IPS-NIHi7 (cell line): ENCODE data around the gene ST8SIA4.

ENCODE experiments used
- DNase-seq: peaks from one replicate; pipeline ENCODE4 v3.0.0; 2012; ENCODE audit warnings: mixed read lengths; ENCODE audit errors: extremely low spot score

Gene ST8SIA4

DNA sequence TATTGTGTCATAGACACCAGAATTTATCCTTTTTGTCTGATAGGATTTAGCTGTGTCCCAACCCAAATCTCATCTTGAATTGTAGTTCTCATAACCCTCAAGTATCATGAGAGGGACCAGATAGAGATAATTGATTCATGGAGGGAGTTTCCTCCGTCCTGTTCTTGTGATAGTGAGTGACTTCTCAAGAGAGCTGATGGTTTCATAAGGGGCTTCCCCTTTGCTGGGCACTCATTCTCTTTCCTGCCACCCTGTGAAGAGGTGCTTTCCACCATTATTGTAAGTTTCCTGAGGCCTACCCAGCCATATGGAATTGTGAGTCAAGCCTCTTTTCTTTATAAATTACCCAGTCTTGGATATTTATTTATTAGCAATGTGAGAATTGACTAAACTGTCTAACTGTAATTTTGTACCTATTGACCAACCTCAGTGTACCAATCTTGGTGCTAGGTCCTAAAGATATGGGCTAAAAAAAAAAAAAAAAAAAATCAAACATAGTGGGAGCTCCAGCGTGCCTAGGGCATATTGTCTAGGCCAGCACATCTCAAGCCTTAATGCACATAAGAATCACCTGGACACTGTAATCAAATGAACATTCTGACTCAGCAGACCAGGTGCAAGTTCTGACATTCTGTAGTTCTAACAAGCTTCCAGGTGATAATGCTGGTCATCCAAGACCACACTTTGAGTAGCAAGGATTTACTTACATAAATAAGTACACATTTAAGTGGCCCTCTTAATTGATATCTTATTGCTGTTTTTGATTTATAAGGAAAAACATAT lies 30.5 kb downstream of the ST8SIA4 start:
- DNase-seq, result no peak

- DNase-seq, result no peak
Measured at GRCh38 chr5:100867039-100867562, 36.0 kb downstream of the ST8SIA4 start.

- DNase-seq, result no peak
Measured at GRCh38 chr5:100864931-100865330, 38.2 kb downstream of the ST8SIA4 start.

DNA sequence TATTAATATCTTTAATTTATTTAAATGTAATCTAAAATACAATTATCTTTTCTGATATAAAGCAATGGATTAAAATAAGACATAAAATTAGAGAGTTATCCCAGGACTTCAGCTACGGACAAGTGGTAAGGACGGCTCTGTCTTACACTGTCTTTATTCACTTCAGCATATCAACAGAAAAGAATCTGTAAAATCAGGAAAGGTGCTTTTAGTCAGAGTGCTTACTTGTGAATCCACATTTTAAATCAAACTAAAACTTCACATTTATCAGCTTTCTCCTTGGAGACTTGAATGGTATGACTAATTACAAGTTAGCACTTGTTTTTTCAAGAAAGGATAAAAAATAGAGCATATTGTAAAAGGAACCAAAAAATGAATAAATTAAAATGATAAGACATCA lies 39.3 kb downstream of the ST8SIA4 start:
- no peak for DNase-seq

DNA sequence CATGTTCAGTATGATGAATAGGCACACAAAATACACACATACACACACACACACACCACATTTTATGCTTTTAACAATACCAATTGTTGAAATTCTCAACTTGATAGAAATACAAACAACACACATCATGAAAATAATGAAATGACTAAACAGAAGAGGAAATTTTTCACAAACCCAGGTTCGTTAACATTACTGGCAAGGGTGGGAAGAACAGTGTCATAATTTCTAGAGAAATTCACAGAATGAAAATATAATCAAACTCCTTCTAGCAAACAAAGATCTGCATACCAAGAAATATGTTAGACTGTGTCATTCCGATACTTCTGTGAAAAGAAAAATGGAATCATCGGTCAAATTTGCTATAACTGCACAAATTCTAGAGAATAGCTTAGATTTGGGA lies 41.9 kb downstream of the ST8SIA4 start:
- DNase-seq, result no peak

GRCh38 chr5:100860407-100860806 lies 42.7 kb downstream of the ST8SIA4 start:
- DNase-seq, result no peak

DNA sequence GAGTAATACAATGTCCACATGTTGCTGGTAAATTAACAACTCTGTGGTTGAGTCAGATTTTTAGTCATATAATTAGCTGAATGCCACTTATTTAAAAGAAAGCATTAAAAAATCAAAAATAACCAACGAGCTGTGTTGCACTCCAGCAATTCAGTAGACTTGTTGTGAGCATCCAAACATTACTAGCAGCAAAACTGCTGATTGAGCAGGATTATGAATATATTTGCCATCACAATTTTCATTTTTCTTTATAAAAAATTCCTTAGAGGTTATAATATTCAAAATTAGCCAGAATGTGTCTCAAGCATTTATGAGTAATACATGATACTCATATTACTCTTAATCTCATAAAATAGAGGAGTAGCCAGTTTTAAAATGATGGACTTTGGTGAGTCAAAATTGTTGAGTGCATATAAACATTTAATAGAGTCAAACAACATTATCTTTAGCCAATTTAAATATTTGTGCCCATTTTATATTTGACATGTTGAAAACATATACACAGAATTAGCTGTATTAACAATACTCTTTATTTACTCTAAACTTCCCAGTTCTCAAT lies 44.0 kb downstream of the ST8SIA4 start:
- no peak for DNase-seq

- no peak for DNase-seq
Measured at GRCh38 chr5:100856462-100856861, 46.6 kb downstream of the ST8SIA4 start.

DNA sequence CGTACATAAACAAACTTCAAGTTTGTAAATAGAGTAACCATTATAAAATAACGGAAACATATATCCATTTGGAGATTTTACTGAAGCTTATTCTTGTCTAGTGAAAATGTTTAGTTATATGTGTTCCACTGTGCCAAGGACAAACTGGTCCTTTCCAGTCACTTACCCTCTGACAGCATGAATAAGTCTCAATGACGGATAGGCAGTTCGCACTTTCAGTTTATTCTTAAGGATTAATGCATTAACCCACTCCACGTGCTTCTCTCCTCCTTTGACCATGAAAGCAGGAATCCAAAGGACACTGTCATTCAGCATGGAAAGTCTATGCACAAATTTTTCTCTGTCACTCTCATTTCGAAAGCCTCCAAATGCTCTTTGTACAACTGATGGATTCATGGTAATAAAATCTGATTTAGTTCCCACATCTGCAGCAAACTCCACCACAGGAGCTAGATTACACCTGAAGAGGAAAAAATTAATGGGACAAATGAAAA lies 47.1 kb downstream of the ST8SIA4 start:
- no peak for DNase-seq

- DNase-seq, result no peak
Measured at GRCh38 chr5:100855295-100855694, 47.8 kb downstream of the ST8SIA4 start.

- DNase-seq, result no peak
Measured at GRCh38 chr5:100854591-100854990, 48.5 kb downstream of the ST8SIA4 start.

DNA sequence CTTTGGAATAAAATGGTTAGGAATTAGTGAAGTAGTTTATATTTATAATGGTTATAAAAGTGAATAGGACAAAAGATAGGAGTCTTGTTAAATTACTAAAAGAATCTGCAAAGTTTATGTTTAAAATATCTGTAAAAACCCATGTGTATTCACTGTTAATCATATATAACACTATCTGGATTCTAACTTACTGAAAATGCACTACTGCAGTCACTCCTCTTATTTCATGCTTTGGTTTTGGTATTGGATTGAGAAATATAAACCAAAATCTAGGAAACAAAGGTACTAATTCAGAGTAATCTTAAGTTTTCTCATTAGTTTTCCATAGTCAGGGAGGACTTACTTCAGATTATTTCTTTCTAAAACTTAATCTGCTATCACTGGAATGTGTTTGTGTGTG lies 49.5 kb downstream of the ST8SIA4 start:
- DNase-seq, result no peak

GRCh38 chr5:100852988-100853449 lies 50.1 kb downstream of the ST8SIA4 start:
- DNase-seq, result no peak

- no peak for DNase-seq
Measured at GRCh38 chr5:100852051-100852450, 51.0 kb downstream of the ST8SIA4 start.

DNA sequence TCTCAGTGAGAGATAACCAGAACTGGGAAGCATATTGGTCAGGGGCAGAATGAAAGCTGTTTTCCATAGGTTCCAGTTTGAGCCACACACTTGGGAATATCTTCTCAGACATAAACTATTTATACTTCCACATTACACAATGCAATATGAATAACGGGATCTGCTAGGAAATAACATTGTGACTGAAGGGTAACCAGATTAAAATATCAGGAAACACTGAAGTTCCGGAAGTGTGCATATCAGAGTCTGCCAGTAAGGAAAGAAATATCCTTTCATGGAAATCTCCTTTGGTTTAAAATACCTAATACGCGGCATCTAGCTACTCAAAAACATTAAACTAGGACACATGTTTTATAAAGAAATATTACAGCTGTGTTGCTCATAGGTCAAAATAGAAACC lies 56.3 kb downstream of the ST8SIA4 start:
- DNase-seq, result no peak

GRCh38 chr5:100842080-100842479 lies 61.0 kb downstream of the ST8SIA4 start:
- no peak for DNase-seq

GRCh38 chr5:100841358-100842076 lies 61.6 kb downstream of the ST8SIA4 start:
- peak; percentile 10 for DNase-seq

DNA sequence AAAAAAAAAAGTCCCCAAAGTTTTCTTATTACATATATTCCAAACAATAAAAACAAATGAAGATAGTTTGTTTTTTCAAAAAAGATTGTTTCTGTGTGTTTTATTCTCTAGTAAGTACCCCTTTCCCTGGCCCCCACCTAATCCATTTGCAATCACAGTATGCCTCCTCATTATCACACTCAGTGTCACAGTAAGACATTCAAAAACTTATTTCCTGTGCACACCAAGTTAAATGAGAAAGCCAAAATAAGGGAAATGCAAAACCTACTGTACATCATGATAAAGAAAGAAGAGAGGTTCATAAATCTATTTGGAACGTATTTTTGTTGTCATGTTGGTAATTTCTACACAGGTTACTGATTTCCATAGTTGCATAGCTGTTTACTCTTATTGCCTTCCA lies 62.3 kb downstream of the ST8SIA4 start:
- DNase-seq, result no peak

GRCh38 chr5:100840370-100840769 lies 62.7 kb downstream of the ST8SIA4 start:
- DNase-seq, result no peak

GRCh38 chr5:100838048-100838473 lies 65.0 kb downstream of the ST8SIA4 start:
- no peak for DNase-seq

- DNase-seq, result no peak
Measured at GRCh38 chr5:100834519-100834918, 68.6 kb downstream of the ST8SIA4 start.
